ENCODE results near the gene SPN. TPM values are rescaled to one million over a fixed set of nuclear protein-coding genes. Genes with fewer than 3 reads are reported as not detected.
"Not testable (repeated sequence)": the region's sequence is repeated elsewhere in the genome, so short reads cannot be mapped to it uniquely, and the experiment has no call there.

The SPN gene
- total RNA-seq, 4 donors from 2014 or later: 4.0 to 5.7 (median 4.7) TPM

GRCh38 chr16:29699324-29700219, 36.5 kb downstream of the SPN start:
- H3K4me3 ChIP-seq (ENCODE audit: low read depth, poor library complexity, severe bottlenecking): no peak overlapping the region
- intact Hi-C loops (cut with DNase I; ENCODE audit: low total_unique reads): loop anchor here (5.0 to 10.0 kb wide), 2 partner anchors 145 to 328 kb away; no protein-coding TSS in a partner anchor
- TF ChIP-seq POLR2A (IDR thresholded peaks at IDR 0.05) (no peak), CTCF (IDR thresholded peaks at IDR 0.05) (no peak)
- WGBS, 2 donors: 73 to 79% methylated on average over 11 of the region's 11 CpGs
- DNase-seq (ENCODE audit: low spot score in 2 of 2): no peak

GRCh38 chr16:29700253-29700987, 37.4 kb downstream of the SPN start:
- TF ChIP-seq POLR2A (IDR thresholded peaks at IDR 0.05) (no peak), CTCF (IDR thresholded peaks at IDR 0.05) (no peak)
- H3K4me3 ChIP-seq (ENCODE audit: low read depth, poor library complexity, severe bottlenecking): no peak overlapping the region
- intact Hi-C loops (cut with DNase I; ENCODE audit: low total_unique reads): loop anchor here (10.0 kb wide), 1 partner anchor 144 kb away; no protein-coding TSS in a partner anchor
- WGBS, 2 donors: 15 to 17% methylated on average over 14 of the region's 14 CpGs
- peak; percentile 67 to 94 for DNase-seq (ENCODE audit: low spot score in 2 of 2)

GRCh38 chr16:29701214-29701555, 38.1 kb downstream of the SPN start:
- intact Hi-C loops (cut with DNase I; ENCODE audit: low total_unique reads): loop anchor here (10.0 kb wide), 1 partner anchor 144 kb away; no protein-coding TSS in a partner anchor
- WGBS, 2 donors: 83 to 84% methylated on average over 5 of the region's 5 CpGs
- H3K4me3 ChIP-seq (ENCODE audit: low read depth, poor library complexity, severe bottlenecking): no peak overlapping the region
- TF ChIP-seq CTCF (IDR thresholded peaks at IDR 0.05) (no peak), POLR2A (IDR thresholded peaks at IDR 0.05) (no peak)
- DNase-seq (ENCODE audit: low spot score in 2 of 2): no peak

- no peak overlapping the region for H3K4me3 ChIP-seq (ENCODE audit: low read depth, poor library complexity, severe bottlenecking)
- intact Hi-C loops (cut with DNase I; ENCODE audit: low total_unique reads): loop anchor here (10.0 kb wide), 1 partner anchor 143 kb away; no protein-coding TSS in a partner anchor
- WGBS, 2 donors: 65 to 70% methylated on average over 13 of the region's 13 CpGs
- no peak for TF ChIP-seq POLR2A (IDR thresholded peaks at IDR 0.05)
- TF ChIP-seq CTCF (IDR thresholded peaks at IDR 0.05): no peak
- DNase-seq (ENCODE audit: low spot score in 2 of 2): no peak
These were observed 39.2 kb downstream of the SPN start for GRCh38 chr16:29702269-29702668.

GRCh38 chr16:29705030-29705429, 42.0 kb downstream of the SPN start:
- 57 to 61% methylated on average over 2 of the region's 2 CpGs for WGBS, 2 donors
- intact Hi-C loops (cut with DNase I; ENCODE audit: low total_unique reads): loop anchor here (10.0 kb wide), 1 partner anchor 140 kb away; no protein-coding TSS in a partner anchor

GRCh38 chr16:29707160-29707559, 44.1 kb downstream of the SPN start:
- not testable (repeated sequence) for DNase-seq (ENCODE audit: low spot score in 2 of 2); H3K4me3 ChIP-seq (ENCODE audit: low read depth, poor library complexity, severe bottlenecking)
- 95 to 100% methylated on average over 1 of the region's 1 CpG for WGBS, 2 donors
- intact Hi-C loops (cut with DNase I; ENCODE audit: low total_unique reads): loop anchor here (10.0 kb wide), 1 partner anchor 138 kb away; no protein-coding TSS in a partner anchor

More at GRCh38 chr16:29705030-29705429, 42.0 kb downstream of the SPN start:
- DNase-seq (ENCODE audit: low spot score in 2 of 2): no peak
- no peak for TF ChIP-seq POLR2A (IDR thresholded peaks at IDR 0.05)
- TF ChIP-seq CTCF (IDR thresholded peaks at IDR 0.05): no peak
- H3K4me3 ChIP-seq (ENCODE audit: low read depth, poor library complexity, severe bottlenecking): no peak overlapping the region
